ENCODE measurements around the gene RPL39.
"Not testable (repeated sequence)": the region's sequence is repeated elsewhere in the genome, so short reads cannot be mapped to it uniquely, and the experiment has no call there.

The RPL39 gene
- total RNA-seq = 299 to 452 reads per million in 2 donors

DNA sequence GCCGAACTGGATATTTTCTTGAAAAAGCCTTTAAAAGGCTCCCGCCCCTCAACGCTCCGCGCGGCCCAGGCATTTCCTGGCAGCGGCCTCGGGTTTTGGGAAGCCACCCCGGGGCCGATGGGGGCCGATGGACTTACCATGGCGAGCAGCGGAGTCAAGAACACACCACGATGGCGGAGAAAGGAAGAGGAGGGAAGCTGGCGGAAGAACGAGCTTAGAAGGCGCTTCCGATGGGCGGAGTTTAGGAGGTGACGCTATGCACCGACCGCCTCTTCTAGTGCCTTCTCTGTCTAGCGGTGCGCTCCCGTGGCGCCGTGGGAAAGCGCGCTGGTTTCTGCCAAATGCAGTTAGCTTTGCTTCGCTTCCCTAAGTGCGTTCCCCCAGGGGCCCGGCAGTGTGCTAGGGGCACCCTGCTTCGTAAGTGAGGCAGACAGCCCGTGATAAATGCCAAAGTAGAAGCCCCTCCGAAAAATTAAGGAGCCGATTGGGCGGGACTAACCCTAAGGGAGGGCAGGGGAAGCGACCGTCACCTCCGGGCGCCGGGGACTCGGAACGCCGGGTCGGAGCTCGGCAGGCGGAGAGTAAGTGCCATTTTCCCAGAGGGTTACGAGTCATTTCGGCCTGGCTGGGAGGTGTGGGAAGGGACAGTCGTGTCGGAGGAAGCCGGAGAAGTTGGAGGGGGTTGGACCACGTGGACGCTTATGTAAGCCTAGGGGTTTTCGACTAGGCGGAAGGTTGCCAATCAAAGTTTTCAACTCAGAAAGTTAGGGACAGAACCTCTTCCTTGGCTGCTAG, at the start of gene RPL39:
Gene RPL39, minus strand, starts transcription at position 194 of the 795 bp plus-strand sequence. Its CDS starts 54 bp downstream, at position 140.
- DNase-seq = peak; percentile 47 to 91 (median 74)

DNA sequence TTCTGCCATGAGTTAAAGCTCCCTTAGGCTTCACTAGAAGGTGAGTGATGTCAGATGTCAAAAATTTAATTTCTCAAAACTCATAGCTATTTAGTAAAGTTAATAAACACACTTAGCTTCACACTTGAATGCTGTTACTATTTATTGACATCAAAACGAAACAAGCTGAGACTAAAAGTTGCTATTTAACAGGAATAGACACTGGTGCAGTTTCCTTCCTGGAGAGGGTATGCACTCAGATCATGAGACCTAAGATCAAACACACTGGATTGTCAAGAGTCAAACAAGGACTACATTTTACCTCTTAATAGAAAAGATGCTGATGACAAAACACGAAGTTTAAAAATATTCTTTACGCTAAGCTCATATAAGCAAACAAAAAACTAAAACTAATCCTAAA, 42.5 kb upstream of the RPL39 start:
- no peak for DNase-seq

DNA sequence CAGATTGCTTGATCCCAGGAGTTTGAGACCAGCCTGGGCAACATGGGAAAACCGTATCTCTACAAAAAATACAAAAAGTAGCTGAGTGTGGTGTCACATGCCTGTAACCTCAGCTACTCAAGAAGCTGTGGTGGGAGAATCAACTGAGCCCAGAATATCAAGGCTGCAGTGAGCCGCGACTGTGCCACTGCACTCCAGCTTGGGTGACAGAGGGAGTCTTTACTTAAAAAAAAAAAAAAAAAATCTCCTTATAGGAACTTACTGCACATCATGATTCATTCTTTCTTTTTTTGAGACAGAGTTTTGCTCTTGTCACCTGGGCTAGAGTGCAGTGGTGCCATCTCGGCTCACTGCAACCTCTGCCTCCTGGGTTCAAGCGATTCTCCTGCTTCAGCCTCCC, 37.0 kb upstream of the RPL39 start:
- DNase-seq = no peak

DNA sequence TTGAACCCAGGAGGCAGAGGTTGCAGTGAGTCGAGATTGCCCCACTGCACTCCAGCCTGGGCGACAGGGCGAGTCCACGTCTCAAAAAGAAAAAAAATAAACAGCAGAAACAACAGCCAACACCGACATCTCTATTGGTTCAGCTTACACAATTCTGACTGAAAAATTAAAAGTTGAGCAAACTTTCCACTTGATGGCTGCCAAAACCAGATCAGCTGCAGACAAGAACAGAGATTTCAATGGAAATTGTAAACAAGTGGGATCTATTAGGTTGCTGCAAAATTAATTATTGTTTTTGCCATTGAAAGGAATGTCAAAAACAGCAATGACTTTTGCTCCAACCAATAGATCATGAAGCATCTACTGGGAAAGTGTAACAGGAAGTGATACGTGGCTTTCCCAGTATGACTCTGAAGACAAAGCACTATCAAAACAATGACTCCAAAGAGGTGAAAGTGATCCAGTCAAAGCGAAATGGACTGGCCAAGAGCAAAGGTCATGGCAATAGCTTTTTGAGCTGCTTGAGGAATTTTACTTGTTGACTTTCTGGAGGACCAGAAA, 35.0 kb upstream of the RPL39 start:
- peak in 1 of 5 experiments; percentile 65 for DNase-seq

DNA sequence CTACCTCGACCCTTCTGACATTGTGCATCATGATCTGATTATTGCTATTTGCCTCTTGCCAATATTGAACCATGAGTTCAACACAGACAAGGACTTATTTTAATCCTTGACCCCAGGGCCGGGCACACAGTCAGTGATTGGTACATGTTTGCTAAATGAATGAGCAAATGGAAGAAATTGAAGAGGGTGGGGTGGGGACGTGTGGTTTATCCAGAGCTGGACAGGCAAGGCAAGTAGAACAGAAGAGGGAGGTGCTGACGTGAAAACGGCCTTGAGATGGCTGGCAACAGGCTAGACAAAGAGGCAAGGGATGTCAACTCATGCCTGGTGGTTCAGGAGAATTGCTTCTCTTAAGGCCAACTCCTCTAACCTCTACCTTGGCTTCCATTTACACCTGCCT, 32.8 kb upstream of the RPL39 start:
- DNase-seq = not testable (repeated sequence)

DNA sequence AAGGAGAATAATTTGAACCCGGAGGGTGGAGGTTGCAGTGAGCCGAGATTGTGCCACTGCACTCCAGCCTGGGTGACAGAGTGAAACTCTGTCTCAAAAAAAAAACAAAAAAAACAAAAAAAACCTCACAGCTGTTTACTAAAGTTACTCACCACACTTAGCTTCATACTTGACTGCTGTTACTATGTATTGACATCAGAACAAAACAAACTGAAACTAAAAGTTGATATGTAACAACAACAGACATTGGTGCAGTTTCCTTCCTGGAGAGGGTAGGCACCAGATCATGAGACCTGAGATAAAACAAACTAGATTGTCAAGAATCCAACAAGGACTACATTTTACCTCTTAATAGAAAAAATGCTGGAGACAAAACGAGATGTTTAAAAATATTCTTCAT, 30.3 kb upstream of the RPL39 start:
- DNase-seq = peak in 2 of 5 experiments; percentile 60 to 85

DNA sequence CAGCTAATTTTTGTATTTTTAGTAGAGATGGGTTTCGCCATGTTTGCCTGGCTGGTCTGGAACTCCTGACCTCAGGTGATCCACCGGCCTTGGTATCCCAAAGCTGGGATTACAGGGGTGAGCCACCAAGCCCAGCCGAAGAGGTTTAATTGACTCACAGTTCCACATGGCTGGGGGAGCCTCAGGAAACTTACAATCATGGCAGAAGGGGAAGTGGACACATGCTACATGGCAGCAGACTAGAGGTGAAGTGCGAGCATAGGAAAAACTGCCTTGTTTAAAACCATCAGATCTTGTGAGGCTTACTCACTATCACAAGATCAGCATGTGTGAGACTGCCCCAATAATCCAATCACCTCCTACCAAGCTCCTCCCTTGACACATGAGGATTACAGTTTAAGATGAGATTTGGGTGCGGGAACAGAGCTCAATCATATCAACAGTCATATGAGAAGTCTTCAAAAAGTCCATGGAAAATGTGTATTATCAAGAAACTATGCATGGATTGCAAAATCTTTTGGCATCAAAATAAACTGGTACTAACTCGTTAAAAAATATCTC, 25.8 kb upstream of the RPL39 start:
- no peak for DNase-seq

DNA sequence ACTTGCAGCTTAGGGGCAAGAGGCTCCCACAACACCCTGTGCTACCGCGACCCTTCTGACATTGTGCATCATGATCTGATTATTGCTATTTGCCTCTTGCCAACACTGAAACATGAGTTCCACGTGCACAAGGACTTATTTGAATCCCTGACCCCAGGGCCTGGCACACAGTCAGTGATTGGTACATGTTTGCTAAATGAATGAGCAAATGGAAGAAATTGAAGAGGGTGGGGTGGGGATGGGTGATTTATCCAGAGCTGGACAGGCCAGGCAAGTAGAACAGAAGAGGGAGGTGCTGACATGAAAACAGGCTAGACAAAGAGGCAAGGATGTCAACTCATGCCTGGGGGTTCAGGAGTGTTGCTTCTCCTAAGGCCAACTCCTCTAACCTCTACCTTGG, 24.9 kb upstream of the RPL39 start:
- no peak for DNase-seq

DNA sequence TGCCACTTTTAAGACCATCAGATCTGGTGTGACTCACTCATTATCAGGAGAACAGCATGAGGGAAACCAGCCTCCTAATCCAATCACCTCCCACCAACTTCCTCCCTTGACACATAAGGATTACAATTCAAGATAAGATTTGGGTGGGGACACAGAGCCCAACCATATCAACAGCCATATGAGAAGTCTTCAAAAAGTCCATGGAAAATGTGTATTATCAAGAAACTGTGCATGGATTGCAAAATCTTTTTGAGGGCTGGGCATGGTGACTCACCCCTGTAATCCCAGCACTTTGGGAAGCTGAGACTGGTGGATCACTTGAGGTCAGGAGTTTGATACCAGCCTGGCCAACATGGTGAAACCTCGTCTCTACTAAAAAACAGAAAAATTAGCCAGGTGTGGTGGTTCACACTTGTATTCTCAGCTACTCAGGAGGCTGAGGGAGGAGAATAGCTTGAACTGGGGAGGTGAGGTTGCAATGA, 17.8 kb upstream of the RPL39 start:
- DNase-seq = no peak

DNA sequence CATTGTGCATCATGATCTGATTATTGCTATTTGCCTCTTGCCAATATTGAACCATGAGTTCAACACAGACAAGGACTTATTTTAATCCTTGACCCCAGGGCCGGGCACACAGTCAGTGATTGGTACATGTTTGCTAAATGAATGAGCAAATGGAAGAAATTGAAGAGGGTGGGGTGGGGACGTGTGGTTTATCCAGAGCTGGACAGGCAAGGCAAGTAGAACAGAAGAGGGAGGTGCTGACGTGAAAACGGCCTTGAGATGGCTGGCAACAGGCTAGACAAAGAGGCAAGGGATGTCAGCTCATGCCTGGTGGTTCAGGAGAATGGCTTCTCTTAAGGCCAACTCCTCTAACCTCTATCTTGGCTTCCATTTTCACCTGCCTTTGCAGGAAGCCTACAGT, 17.0 kb upstream of the RPL39 start:
- not testable (repeated sequence) for DNase-seq

DNA sequence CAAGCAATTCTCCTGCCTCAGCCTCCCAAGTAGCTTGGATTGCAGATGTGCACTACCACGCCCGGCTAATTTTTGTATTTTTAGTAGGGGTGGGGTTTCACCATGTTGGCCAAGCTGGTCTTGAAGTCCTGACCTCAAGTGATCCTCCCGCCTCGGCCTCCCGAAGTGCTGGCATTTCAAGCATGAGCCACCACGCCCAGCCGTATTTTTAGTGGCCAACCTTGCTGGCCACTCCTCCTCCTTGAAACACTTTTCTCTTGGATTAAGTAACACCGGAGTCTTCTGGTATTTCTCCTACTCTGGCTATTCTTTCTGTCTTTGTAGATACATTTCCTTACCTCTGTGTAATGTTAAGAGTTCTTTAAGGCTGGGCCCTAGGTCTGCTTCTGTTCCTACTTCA, 11.1 kb upstream of the RPL39 start:
- no peak for DNase-seq

DNA sequence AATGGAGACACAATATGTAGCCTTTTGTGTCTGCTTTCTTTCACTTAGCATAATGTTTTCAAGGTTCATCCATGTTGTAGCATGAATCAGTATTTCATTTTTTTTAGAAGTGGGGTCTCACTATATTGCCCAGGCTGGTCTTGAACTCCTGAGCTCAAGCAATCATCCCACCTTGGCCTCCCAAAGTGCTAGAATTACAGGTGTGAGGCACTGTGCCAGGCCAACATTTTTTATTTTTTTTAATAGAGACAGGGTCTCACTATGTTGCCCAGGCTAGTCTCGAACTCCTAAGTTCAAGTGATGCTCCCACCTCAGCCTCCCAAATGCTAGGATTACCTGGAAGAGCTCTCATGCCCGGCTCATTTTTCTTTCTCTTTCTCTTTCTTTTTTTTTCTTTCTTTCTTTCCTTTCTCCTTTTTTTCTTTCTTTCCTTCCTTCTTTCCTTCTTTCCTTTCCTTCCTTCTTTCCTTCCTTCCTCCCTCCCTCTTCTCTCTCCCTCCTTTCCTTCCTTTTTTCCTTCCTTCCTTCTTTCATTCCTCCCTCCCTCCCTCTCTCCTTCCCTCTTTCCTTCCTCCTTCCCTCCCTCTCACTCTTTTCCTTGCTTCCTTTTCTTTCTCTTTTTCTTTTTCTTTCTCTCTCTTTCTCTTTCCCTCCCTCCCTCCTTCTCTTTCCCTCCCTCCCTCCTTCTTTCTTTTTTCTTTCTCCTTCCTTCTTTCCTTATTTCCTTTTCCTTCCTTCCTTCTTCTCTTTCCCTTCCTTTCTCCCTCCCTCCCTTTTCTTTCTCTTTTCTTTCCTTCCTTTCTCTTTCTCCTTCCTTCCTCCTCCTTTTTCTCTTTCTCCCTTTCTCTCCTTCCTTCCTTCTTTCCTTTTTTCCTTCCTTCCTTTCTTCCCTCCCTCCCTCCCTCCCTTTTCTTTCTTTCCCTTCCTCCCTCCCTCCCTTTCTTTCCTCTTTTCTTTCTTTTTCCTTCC, 10.1 kb upstream of the RPL39 start:
- DNase-seq = no peak

DNA sequence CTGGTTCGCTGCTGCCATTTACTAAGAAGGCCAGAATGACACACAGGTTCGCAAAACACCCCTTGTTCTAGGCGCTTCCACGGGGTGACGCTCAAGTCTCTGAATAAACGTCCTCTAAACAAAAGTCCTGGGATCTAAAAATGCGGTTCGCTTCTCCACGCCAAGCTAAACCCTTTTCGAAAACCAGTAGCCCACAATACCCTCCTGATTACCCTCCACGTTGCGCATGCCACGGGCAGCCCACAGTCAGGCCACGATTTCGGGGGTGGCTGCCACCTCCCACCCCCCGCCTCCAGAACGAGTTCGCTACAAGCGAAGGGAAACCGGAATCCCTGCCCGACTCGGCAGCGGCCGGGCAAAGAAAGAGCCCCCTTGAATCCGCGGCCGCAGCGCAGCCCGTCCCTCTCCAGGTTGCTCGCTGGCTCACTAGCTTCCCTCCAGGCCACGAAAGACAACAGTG, 423 bp downstream of the RPL39 start:
- peak in 3 of 5 experiments; percentile 7 to 73 (median 13) for DNase-seq

DNA sequence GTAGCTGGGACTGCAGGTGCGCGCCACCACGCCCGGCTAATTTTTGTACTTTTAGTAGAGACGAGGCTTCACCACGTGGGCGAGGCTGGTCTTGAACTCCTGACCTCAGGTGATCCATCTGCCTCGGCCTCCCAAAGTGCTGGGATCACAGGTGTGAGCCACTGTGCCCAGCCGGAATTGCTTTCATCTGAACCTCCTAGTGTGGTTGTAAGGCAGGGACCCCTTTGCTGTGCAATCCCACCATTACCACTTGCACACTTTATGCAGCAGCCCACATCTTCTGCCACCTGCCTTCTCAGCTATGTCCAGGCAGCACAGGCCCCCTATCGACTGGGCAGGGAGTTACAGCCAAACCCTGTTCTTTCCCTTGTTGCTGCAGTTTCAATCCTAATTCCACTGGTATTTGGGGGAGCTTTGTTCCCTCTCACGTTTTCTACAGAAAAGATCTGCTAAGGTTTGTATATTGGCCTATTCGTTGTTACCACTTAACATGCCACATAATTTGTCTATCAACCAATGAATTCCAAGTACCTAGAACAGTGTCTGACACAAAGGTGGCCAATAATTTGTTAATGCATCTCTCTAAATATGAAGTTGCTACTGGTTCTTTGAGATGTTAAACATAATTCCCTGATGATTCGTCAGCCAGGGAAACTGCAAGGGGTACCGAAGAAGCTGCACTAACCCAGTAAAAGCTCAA, 6.5 kb downstream of the RPL39 start:
- DNase-seq = peak in 4 of 5 experiments; percentile 30 to 58 (median 33)

DNA sequence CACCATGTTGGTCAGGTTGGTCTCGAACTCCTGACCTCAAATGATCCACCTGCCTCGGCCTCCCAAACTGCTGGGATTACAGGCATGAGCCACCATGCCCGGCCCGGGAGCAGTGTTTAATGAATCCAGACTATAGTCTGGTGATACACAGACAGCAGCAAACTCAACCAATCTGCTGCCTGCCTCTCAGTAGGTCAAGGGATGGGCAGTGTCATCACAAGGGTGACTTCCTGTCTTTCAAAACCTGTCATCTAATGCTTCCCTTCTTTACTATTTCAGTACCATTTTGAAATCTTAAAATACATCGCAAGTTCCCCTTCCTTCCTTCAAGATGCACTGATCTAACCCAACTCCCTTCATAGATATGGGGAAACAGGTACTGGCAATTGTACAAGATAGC, 8.4 kb downstream of the RPL39 start:
- DNase-seq = no peak

DNA sequence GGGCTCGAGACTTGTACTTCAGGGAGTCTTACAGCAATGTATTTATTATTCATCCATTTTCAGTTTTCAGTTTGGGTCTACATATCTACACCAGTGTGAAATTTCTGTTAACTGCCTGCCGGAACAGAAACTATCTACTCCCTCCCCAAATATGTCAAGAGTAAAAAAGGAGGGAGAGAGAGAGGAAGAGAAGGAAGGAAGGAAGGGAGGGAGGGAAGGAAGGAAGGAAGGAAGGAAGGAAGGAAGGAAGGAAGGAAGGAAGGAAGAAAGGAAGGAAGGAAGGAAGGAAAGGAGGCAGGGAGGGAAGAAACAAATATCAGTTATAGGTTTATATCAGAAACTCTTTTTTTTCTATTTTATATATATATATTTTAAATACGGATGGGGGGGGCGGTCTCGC, 12.6 kb downstream of the RPL39 start:
- DNase-seq = no peak

DNA sequence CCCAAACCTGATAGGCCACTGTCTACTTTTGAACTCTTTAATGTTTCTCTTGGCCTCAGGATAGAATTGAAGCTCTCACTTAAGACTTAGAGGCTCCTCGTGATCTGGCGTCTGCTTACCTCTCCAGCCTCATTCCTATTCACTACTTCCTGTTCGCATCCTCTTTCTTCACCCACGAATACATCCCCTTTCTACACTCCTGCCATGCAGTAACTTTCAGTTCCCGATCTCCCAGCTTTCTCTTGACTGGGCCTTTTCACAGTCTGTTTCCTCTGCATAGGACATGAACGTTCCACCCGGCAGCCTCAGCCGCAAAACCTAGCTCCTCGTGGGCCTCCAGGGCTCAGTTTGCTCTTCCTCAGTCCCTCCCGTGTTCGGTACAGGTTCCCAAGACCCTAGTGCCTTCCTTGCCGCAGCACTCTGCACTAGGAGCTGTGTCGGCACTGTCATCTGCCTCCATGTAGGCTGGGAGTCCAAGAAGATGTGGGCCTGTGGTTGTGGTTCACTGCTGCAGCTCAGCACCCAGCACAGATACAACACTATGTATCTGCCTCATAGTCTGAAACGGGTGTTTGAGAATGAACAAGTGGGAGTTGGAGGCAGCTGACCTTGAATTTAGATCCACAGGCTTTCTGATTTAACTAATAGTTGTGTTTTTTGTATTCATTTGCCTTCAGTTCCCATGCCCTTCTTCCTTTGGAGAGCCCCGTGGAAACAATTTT, 15.8 kb downstream of the RPL39 start:
- no peak for DNase-seq

DNA sequence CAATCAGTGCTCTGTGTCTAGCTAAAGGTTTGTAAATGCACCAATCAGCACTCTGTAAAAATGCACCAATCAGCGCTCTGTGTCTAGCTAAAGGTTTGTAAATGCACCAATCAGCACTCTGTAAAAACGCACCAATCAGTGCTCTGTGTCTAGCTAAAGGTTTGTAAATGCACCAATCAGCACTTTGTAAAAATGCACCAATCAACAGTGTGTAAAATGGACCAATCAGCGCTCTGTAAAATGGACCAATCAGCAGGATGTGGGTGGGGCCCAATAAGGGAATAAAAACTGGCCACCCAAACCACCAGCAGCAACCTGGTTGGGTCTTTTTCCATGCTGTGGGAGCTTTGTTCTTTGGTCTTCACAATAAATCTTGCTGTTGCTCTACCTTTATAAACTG, 22.0 kb downstream of the RPL39 start:
- DNase-seq = not testable (repeated sequence)

DNA sequence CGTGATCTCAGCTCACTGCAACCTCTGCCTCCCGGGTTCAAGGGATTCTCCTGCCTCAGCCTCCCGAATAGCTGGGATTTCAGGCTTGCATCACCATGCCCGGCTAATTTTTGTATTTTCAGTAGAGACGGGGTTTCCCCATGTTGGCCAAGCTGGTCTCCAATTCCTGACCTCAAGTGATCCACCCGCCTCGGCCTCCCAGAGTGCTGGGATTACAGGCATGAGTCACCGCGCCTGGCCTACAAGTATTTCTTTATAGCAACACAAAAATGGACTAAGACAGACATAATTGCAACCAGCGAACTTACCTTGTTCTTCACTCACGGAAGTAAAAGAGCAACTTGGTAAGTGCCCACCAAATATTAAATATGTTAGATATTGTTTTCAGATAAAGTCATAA, 23.0 kb downstream of the RPL39 start:
- not testable (repeated sequence) for DNase-seq

DNA sequence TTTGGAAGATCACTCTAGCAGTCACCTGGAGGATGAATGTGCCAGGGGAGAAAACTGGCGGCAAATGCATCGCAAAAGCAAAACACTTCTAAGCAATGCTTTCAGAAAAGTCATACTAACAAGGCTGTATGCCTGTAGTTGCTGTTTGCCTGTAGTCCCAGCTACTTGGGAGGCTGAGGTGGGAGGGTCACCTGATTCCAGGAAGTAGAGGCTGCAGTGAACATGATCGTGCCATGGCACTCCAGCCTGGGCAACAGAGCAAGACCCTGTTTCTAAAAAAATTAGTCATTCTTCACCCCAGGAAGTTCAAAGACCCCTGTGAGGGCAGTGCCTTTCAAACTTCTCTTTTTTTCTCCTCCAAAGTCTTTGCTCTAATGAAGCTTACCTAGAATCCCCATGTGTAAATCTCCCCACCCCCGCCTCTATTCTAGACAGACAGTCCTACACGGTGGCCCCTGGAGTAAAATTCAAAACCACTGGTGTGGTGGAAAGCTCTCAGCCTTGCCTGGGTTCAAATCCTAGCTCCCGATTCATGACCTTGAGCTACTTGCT, 27.5 kb downstream of the RPL39 start:
- no peak for DNase-seq

DNA sequence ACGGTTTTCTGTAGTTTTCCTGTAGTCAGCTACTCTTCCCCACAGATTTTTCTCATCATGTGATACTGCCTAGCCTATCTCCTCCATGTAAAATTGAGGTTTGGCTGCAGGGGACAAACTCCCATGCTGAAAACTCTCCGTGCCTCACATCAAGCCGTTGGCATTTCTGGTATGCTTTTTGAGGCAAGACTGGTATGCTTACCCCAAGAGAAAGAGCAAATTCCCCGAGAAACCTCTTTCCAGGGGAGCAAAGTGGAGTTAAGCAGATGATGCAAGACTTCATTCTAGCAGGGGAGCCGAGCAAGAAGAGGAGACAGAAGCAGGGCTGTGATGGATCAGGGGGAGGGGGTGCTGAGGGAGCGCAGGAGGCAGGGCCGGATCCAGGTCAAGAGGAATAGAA, 28.2 kb downstream of the RPL39 start:
- no peak for DNase-seq

All from T-helper 2 cell (primary cell).